ENCODE results near the gene PEAR1.

PEAR1 gene

GRCh38 chr1:156874572-156875340, 18.8 kb upstream of the PEAR1 start:
- no peak overlapping the region for H3K27ac ChIP-seq
- no peaks in the 10 kb centered on the region for H3K4me1 ChIP-seq
- H2AFZ ChIP-seq: no peak overlapping the region
- no peak overlapping the region for H3K4me2 ChIP-seq (ENCODE audit: low read length)
- no peak overlapping the region for H3K4me3 ChIP-seq (ENCODE audit: low read depth, low read length)
- no peaks in the 10 kb centered on the region for H3K79me2 ChIP-seq
- H3K36me3 ChIP-seq (ENCODE audit: control insufficient read depth, insufficient read depth, low read length): no peaks in the 10 kb centered on the region
- no peak overlapping the region for H3K9ac ChIP-seq
- no peaks in the 10 kb centered on the region for H3K27me3 ChIP-seq (ENCODE audit: control insufficient read depth, insufficient read depth, low read length)
- no peak for TF ChIP-seq CTCF (IDR thresholded peaks at IDR 0.05)
- H3K9me3 ChIP-seq (ENCODE audit: control insufficient read depth, low read length): no peaks in the 10 kb centered on the region

GRCh38 chr1:156875341-156875615, 18.2 kb upstream of the PEAR1 start:
- Histone ChIP-seq H3K36me3 (ENCODE audit: control insufficient read depth, insufficient read depth, low read length) (no peaks in the 10 kb centered on the region), H3K4me2 (ENCODE audit: low read length) (no peak overlapping the region), H3K4me3 (ENCODE audit: low read depth, low read length) (no peak overlapping the region), H3K27ac (no peak overlapping the region), H3K9ac (no peak overlapping the region), H3K79me2 (no peaks in the 10 kb centered on the region), H2AFZ (no peak overlapping the region), H3K9me3 (ENCODE audit: control insufficient read depth, low read length) (no peaks in the 10 kb centered on the region), H3K4me1 (no peaks in the 10 kb centered on the region), H3K27me3 (ENCODE audit: control insufficient read depth, insufficient read depth, low read length) (no peaks in the 10 kb centered on the region)
- no peak for TF ChIP-seq CTCF (IDR thresholded peaks at IDR 0.05)

- Histone ChIP-seq H3K4me2 (ENCODE audit: low read length) (no peak overlapping the region), H3K9ac (no peak overlapping the region), H2AFZ (no peak overlapping the region), H3K4me3 (ENCODE audit: low read depth, low read length) (no peak overlapping the region), H3K79me2 (no peaks in the 10 kb centered on the region), H3K9me3 (ENCODE audit: control insufficient read depth, low read length) (no peaks in the 10 kb centered on the region), H3K36me3 (ENCODE audit: control insufficient read depth, insufficient read depth, low read length) (no peaks in the 10 kb centered on the region), H3K27ac (no peak overlapping the region), H3K4me1 (no peaks in the 10 kb centered on the region), H3K27me3 (ENCODE audit: control insufficient read depth, insufficient read depth, low read length) (no peaks in the 10 kb centered on the region)
- TF ChIP-seq CTCF (IDR thresholded peaks at IDR 0.05): no peak
Measured at GRCh38 chr1:156876281-156876680, 17.2 kb upstream of the PEAR1 start.

- Histone ChIP-seq H3K27me3 (ENCODE audit: control insufficient read depth, insufficient read depth, low read length) (no peaks in the 10 kb centered on the region), H3K4me2 (ENCODE audit: low read length) (no peak overlapping the region)
Measured at GRCh38 chr1:156877433-156878170, 15.9 kb upstream of the PEAR1 start.

More at GRCh38 chr1:156877433-156878170, 15.9 kb upstream of the PEAR1 start:
- Histone ChIP-seq H3K36me3 (ENCODE audit: control insufficient read depth, insufficient read depth, low read length) (no peaks in the 10 kb centered on the region), H3K4me1 (no peaks in the 10 kb centered on the region), H3K9ac (no peak overlapping the region), H3K27ac (no peak overlapping the region), H2AFZ (no peak overlapping the region), H3K4me3 (ENCODE audit: low read depth, low read length) (no peak overlapping the region), H3K9me3 (ENCODE audit: control insufficient read depth, low read length) (no peaks in the 10 kb centered on the region), H3K79me2 (no peaks in the 10 kb centered on the region)
- TF ChIP-seq CTCF (IDR thresholded peaks at IDR 0.05): no peak

All from parathyroid adenoma (tissue), 2 donors.